SK-N-MC (cell line): Measurements from ENCODE around the gene TRPT1.

ENCODE experiments used
- EZH2 ChIP-seq: fragments of 200-600 bp; sonication (generic); IDR thresholded peaks from one replicate; pipeline ENCODE4 v1.6.1; 2017; ENCODE audit warnings: antibody characterized with exemption
- FOXP2 ChIP-seq: optimal IDR thresholded peaks from 2 replicates; pipeline ENCODE3; 2011; ENCODE audit warnings: mild to moderate bottlenecking, moderate library complexity; ENCODE audit not compliant: insufficient read depth; ENCODE audit errors: extremely low read length, control extremely low read depth
- POLR2AphosphoS5 ChIP-seq: IDR thresholded peaks from 2 replicates; pipeline ENCODE4 v1.6.1; 2012; ENCODE audit warnings: mild to moderate bottlenecking, low read depth, low read length, borderline replicate concordance

DNA sequence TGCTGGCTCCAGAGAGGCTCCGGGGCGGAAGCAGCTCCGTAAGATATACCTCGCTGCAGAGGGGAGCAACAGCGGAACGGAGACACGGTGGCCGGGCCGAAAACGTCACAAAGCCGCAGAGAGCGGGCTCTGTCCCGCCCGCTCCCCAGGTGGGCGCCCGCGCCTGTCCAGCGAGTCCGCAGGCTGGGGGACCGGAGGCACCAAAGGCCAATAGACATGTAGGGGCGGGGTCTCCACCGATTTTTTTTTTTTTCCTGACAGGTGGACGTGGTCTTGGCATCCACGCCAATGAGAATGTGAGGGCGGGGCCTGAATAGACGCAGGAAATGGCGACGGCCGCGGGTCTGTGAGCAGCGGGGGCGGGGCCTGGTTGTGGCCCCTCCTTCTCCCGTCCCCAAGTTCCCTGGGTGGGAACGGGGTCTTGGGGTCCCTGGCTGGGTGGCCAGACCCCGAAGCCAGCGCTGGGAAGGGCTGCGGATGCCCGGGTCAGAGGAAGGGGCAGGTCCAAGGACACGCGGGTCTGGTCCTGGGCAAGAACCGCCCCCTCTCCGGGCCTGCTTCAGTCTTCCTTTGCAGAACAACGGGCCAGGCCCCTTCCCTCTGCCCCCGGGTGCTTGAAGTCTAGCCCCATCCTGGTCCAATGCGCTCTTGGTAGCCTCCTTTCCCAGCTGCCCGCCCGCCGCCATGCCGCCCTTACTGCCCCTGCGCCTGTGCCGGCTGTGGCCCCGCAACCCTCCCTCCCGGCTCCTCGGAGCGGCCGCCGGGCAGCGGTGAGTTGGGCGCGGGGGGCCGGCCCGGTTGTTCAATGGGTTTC is 4.4 kb upstream of the TRPT1 start, which contains the start of gene DNAJC4:
- TF ChIP-seq EZH2, result no peak
- peak; percentile 78 for TF ChIP-seq POLR2AphosphoS5
- TF ChIP-seq FOXP2, result no peak
